Pancreas (tissue), 10 donors: ENCODE data around the gene GRAMD2B. TPM values are rescaled to one million over a fixed set of nuclear protein-coding genes. Genes with fewer than 3 reads are reported as not detected.
"Not testable (repeated sequence)": the region's sequence is repeated elsewhere in the genome, so short reads cannot be mapped to it uniquely, and the experiment has no call there.

Source experiments
- ATAC-seq, 4 donors: fragments of 200-7000 bp; cut with Tn5 transposase; one replicate each; pipeline versions ENCODE4 v1.8.0 to v1.9.1; 2020; ENCODE audit warnings: mild to moderate bottlenecking in 4 of 4, moderate library complexity in 4 of 4
- DNase-seq, 6 donors: peaks; one replicate each; pipeline ENCODE4 v3.0.0-alpha.2; 2020
- FAIRE-seq: peaks from 2 replicates; lab custom pipeline; 2012; peaks lifted over from hg19 to GRCh38; lab: Jason Lieb, UNC
- H3K27ac ChIP-seq, 4 donors: fragments of 200-600 bp; sonication (generic); 1 replicate in 3 of 4; 2 replicates in 1 of 4; pipeline versions ENCODE4 v1.5.0 to v1.8.0; 2020
- H3K27me3 ChIP-seq, 4 donors: fragments of 200-600 bp; one replicate each; pipeline ENCODE4 v1.8.0; 2021
- H3K36me3 ChIP-seq, 3 donors: fragments of 200-600 bp; sonication (generic) in 1 of 3; one replicate each; pipeline versions ENCODE4 v1.5.0 to v1.8.0; 2020 to 2021
- H3K4me1 ChIP-seq, 3 donors: fragments of 200-600 bp; one replicate each; pipeline ENCODE4 v1.8.0; 2021
- H3K4me3 ChIP-seq, 4 donors: fragments of 200-600 bp; sonication (generic) in 2 of 4; one replicate each; pipeline versions ENCODE4 v1.5.0 to v1.8.0; 2020 to 2021
- H3K9me3 ChIP-seq, 4 donors: fragments of 200-600 bp; one replicate each; pipeline ENCODE4 v1.8.0; 2021
- CTCF ChIP-seq, 4 donors: fragments of 200-600 bp; sonication (generic) in 3 of 4; IDR thresholded peaks; one replicate each; pipeline versions ENCODE4 v1.5.0 to v1.8.0; 2021; ENCODE audit warnings: antibody characterized with exemption in 4 of 4
- WGBS, 2 donors: extraction: QIAGEN DNeasy Blood & Tissue Kit; methylation state at CpG; one replicate each; pipeline ENCODE4 v1.1.7; 2013; 5-methylcytosine and 5-hydroxymethylcytosine counted together
- intact Hi-C, 3 donors: fragments of 100-400 bp; cut with DNase I; formaldehyde crosslinking; loops; one replicate each; pipeline versions ENCODE4 v1.11.1 to v1.14.2; 2022
- polyA plus RNA-seq, 2 donors: library from polyadenylated mRNA; stranded (reverse); fragments of 200-250 nt; gene quantifications; one replicate each; pipeline ENCODE4 v1.2.3, GENCODE V29; 2013
- total RNA-seq, 6 donors: library from RNA; stranded (reverse); fragmentation: NEBNext Ultra II Directional in 4 of 6; extraction: Animal tissue kit (Norgen Biotek cat#: 25700) in 4 of 6; gene quantifications; one replicate each; pipeline versions ENCODE4 v1.2.1 to v1.2.4, GENCODE V29; 2021 to 2023
- donor health status: healthy with polysubstance abuse.
- donor health status: DM: no; HTN: no; CAD: no; lungs with moderate emphysema.
- donor health status: DM: no; HTN: no; CAD: no.
- donor health status: control.
- donor health status: control.
- donor health status: Bipolar disorder and iron deficiency.
- donor health status: DM: yes; HTN: yes; CAD: no.
- donor health status: DM: no; HTN: no; CAD: no.
- donor health status: DM: no; HTN: no; CAD: no.
- donor health status: DM: yes; HTN: yes; CAD: no.

The GRAMD2B gene
- total and polyA plus RNA-seq, 8 donors = 4.4 to 11.8 (median 6.5) TPM

- Histone ChIP-seq H3K27ac (no peak overlapping the region), H3K4me1 (peaks cover 0 to 3% (median 0%) of the 10 kb centered on the region in 3 donors), H3K4me3 (no peak overlapping the region), H3K27me3 (no peaks in the 10 kb centered on the region), H3K36me3 (no peaks in the 10 kb centered on the region), H3K9me3 (no peaks in the 10 kb centered on the region)
- no peak for TF ChIP-seq CTCF (IDR thresholded peaks at IDR 0.05)
- FAIRE-seq = no peak
- no peak for DNase-seq
- ATAC-seq = no peak
- intact Hi-C loops = no loop called here
- 38 to 76% methylated on average over 1 of the region's 1 CpG for WGBS, 2 donors
These were observed 92.9 kb downstream of the GRAMD2B start for GRCh38 chr5:126516133-126516532.

GRCh38 chr5:126516852-126517251, 93.6 kb downstream of the GRAMD2B start:
- DNase-seq (no peak), ATAC-seq (no peak), FAIRE-seq (no peak)
- intact Hi-C loops = no loop called here
- Histone ChIP-seq H3K4me3 (no peak overlapping the region), H3K36me3 (no peaks in the 10 kb centered on the region), H3K27ac (no peak overlapping the region), H3K27me3 (no peaks in the 10 kb centered on the region), H3K9me3 (no peaks in the 10 kb centered on the region), H3K4me1 (peaks cover 0 to 3% (median 0%) of the 10 kb centered on the region in 3 donors)
- TF ChIP-seq CTCF (IDR thresholded peaks at IDR 0.05) = no peak

- H3K36me3 ChIP-seq, H3K4me3 ChIP-seq, FAIRE-seq, H3K9me3 ChIP-seq, H3K4me1 ChIP-seq, intact Hi-C loops, H3K27me3 ChIP-seq: not testable (repeated sequence)
- peak in 1 of 4 donors; percentile 29 for ATAC-seq
- WGBS, 2 donors = 77 to 83% methylated on average over 4 of the region's 4 CpGs
- H3K27ac ChIP-seq = peak overlapping the region in 1 of 4 donors; percentile 5
- DNase-seq = peak in 1 of 6 donors; percentile 21
These were observed 96.0 kb downstream of the GRAMD2B start for GRCh38 chr5:126519223-126519622.

- WGBS, 2 donors = 32 to 40% methylated on average over 6 of the region's 6 CpGs
- TF ChIP-seq CTCF (IDR thresholded peaks at IDR 0.05) = no peak
- H3K36me3 ChIP-seq = no peaks in the 10 kb centered on the region
- H3K4me1 ChIP-seq = peaks cover 0 to 7% (median 0%) of the 10 kb centered on the region in 3 donors
- peak; percentile 24 to 63 (median 48) for ATAC-seq
- intact Hi-C loops = no loop called here
- no peak for FAIRE-seq
- H3K27ac ChIP-seq = peak overlapping the region in 1 of 4 donors; percentile 5
- no peak overlapping the region for H3K4me3 ChIP-seq
- DNase-seq = no peak
- no peaks in the 10 kb centered on the region for H3K9me3 ChIP-seq
- H3K27me3 ChIP-seq = no peaks in the 10 kb centered on the region
These were observed 96.7 kb downstream of the GRAMD2B start for GRCh38 chr5:126519637-126520592.

- intact Hi-C loops = no loop called here
- H3K27me3 ChIP-seq = no peaks in the 10 kb centered on the region
- peaks cover 0 to 7% (median 0%) of the 10 kb centered on the region in 3 donors for H3K4me1 ChIP-seq
- H3K27ac ChIP-seq = no peak overlapping the region
- H3K4me3 ChIP-seq = no peak overlapping the region
- DNase-seq (no peak), FAIRE-seq (no peak), ATAC-seq (no peak)
- H3K9me3 ChIP-seq = no peaks in the 10 kb centered on the region
- H3K36me3 ChIP-seq = no peaks in the 10 kb centered on the region
- TF ChIP-seq CTCF (IDR thresholded peaks at IDR 0.05) = no peak
These were observed 97.4 kb downstream of the GRAMD2B start for GRCh38 chr5:126520593-126520953.
